Stimulated activated naive CD8-positive, alpha-beta T cell treated with anti-CD3 and anti-CD28 coated beads, Interleukin-15, amount 100 ng/mL, for 72 hours (primary cell): ENCODE data around the gene PALMD.
A peak's percentile ranks its signal among the peaks of the same experiment; 100 is the strongest.

Experiments
- ATAC-seq: fragments of 150-1000 bp; cut with Tn5 transposase; 2 replicates; pipeline ENCODE4 v1.10.0; 2021; ENCODE audit warnings: mild to moderate bottlenecking, moderate library complexity
- DNase-seq, 2 donors: peaks; one replicate each; pipeline ENCODE4 v3.0.0; 2021 to 2022
- H3K27ac Mint-ChIP-seq, 2 donors: one replicate each; pipeline ENCODE4 v1.8.0; 2022; ENCODE audit warnings: mild to moderate bottlenecking in 2 of 2, mixed read lengths in 2 of 2, moderate library complexity in 2 of 2
- H3K27me3 Mint-ChIP-seq: one replicate; pipeline ENCODE4 v1.8.0; 2022; ENCODE audit warnings: mixed read lengths
- H3K4me1 Mint-ChIP-seq: one replicate; pipeline ENCODE4 v1.8.0; 2022; ENCODE audit warnings: mild to moderate bottlenecking, mixed read lengths
- H3K4me3 Mint-ChIP-seq, 2 donors: one replicate each; pipeline ENCODE4 v1.8.0; 2022; ENCODE audit warnings: mild to moderate bottlenecking in 2 of 2, mixed read lengths in 2 of 2, moderate library complexity in 1 of 2
- H3K9me3 Mint-ChIP-seq, 2 donors: one replicate each; pipeline ENCODE4 v1.8.0; 2022; ENCODE audit warnings: mixed read lengths in 2 of 2

The PALMD gene

DNA sequence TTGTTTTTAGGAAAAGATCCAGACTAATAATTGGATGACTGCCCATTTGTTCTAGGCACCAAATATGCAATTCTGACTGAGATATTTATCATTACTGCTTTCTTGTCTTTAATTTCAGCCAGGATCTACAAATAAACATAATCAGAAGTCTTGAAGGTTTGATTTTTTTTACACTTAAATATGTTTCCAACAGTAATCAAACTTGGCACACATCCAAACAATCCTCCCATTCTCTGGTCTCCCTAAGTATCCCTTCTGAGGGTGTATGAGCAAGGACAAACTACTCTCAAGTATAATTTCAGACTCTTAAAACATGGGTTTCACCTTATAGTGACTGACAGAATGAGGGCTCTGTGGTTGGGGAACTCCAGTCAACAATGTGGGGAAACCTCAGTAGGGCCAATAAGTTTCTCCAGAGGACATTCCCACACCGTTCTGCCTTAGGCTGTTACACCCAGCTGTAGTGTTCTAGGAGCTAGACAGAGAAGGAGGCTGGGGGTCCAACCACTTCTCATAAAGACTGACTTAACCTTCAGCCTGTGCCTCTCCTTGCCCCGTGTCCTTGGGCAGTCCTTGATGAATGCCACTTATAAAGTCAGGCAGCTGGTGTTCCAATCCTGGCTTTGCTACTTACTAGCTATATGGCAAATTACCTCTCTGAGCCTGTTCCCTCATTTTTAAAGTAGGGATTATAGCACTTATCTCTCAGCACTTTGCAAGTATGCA is 1.5 kb upstream of the PALMD start:
- no peaks in the 10 kb centered on the region for H3K9me3 Mint-ChIP-seq
- H3K4me3 Mint-ChIP-seq = no peak overlapping the region
- DNase-seq (no peak), ATAC-seq (no peak)
- no peak overlapping the region for H3K27ac Mint-ChIP-seq
- H3K4me1 Mint-ChIP-seq = peaks cover 4% of the 10 kb centered on the region
- peaks cover 15% of the 10 kb centered on the region for H3K27me3 Mint-ChIP-seq

DNA sequence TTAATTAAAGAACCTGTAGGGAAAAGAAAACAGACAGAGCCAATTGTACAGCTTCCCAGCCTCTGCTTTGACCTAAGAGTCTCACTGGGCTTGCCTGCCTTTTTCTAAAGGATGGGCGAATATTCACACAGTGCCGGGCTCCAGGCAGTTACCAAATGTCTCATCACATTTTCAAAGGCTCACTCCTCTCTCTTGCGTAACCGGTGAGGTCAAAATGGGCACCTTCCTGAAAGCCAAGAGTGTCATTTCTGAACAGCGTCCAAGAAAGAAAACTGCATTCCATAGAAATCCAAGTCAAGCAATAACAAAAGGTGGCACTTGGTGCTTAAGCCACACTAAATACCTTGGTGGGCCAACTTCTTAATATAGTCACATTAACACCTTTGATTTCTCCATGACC is 710 bp upstream of the PALMD start:
- H3K4me1 Mint-ChIP-seq = peaks cover 4% of the 10 kb centered on the region
- no peak overlapping the region for H3K27ac Mint-ChIP-seq
- no peak for ATAC-seq
- DNase-seq = no peak
- H3K4me3 Mint-ChIP-seq = no peak overlapping the region
- H3K9me3 Mint-ChIP-seq = no peaks in the 10 kb centered on the region
- peaks cover 15% of the 10 kb centered on the region for H3K27me3 Mint-ChIP-seq

DNA sequence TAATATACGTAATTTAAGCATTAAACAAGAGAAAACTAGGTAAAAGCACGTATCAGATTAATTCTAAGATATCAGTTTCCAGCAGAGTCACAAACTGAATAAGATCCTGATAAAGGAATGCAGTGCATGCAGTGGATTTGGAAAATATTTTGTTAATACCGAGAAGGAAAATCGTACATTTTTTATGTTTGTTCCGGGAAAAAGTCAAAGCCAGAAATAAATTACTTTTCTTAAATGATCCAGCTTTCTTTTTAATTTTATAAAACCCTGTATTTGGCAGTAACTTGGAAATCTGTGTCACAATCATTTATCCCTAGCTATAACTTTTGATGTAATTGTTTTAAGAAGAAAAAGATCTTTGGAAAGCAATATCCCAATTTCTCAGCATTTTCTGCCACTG is 955 bp downstream of the PALMD start:
- no peak for DNase-seq
- H3K27me3 Mint-ChIP-seq = peaks cover 15% of the 10 kb centered on the region
- no peak overlapping the region for H3K4me3 Mint-ChIP-seq
- peaks cover 4% of the 10 kb centered on the region for H3K4me1 Mint-ChIP-seq
- no peaks in the 10 kb centered on the region for H3K9me3 Mint-ChIP-seq
- ATAC-seq = no peak
- H3K27ac Mint-ChIP-seq = no peak overlapping the region

DNA sequence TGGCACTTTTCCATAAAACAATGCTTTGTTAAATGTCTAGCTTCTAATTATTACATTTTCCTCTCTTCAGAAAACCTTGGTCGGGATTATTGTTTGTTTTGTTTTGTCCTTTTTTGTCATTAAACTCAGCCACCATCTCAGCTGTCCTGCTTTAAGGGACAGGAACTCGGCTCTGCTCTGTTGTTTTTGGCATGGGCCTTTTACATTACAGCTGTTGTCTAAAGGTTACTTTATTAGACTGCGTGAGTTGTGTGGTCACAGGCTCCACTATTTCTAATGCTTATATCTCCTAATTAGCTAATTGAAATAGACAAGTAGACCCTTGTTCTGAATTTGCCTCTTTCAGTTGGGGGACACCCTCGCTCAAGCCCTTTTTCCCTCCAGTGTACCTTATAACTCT is 1.6 kb downstream of the PALMD start:
- Mint-ChIP-seq H3K4me3 (no peak overlapping the region), H3K27me3 (peaks cover 15% of the 10 kb centered on the region), H3K27ac (no peak overlapping the region), H3K4me1 (peaks cover 4% of the 10 kb centered on the region), H3K9me3 (no peaks in the 10 kb centered on the region)
- ATAC-seq (no peak), DNase-seq (no peak)

DNA sequence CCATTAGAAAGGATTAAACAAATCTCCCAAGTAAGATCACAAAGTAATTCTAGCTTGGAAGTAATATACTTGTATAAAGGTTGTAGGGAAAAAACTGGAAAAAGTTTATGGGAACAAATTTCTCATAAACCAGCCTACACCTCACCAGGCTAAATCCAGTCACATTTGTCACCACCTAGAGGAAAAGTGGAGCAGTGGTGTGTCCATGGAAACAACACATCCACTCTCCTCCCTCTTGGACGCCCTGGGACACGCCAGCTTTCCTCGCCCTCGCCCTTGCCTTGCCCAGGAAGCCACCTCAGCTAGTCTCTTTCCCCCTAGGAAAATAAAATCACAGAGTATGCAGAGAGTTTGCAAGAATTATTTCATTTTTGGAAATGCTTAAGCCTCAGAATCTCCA is 2.2 kb downstream of the PALMD start:
- H3K27me3 Mint-ChIP-seq = peaks cover 15% of the 10 kb centered on the region
- no peak for ATAC-seq
- peaks cover 4% of the 10 kb centered on the region for H3K4me1 Mint-ChIP-seq
- peak overlapping the region in 1 of 2 donors; percentile 10 for H3K27ac Mint-ChIP-seq
- H3K9me3 Mint-ChIP-seq = no peaks in the 10 kb centered on the region
- no peak overlapping the region for H3K4me3 Mint-ChIP-seq
- no peak for DNase-seq

DNA sequence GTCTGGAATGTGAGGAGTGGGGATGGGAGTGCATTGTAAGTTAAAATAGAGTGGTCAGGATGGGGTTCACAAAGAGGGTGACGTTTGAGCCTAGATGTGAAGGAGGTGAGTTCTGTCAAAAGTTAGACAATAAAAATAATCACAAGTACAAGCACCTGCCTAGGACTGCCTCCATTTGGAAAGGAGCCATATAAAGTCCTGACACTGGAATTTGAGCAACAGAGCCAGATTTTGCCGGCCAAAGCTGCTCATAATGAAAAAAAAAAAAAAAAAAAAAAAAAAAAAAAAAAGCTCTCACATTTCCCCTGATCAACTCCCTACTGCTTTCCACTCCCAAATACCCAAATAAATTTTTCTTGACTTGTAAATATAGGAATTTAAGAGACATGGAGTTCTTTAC is 4.1 kb downstream of the PALMD start:
- Mint-ChIP-seq H3K4me3 (no peak overlapping the region), H3K27me3 (peaks cover 15% of the 10 kb centered on the region), H3K27ac (no peak overlapping the region), H3K9me3 (no peaks in the 10 kb centered on the region), H3K4me1 (peaks cover 4% of the 10 kb centered on the region)
- no peak for ATAC-seq
- DNase-seq = no peak

DNA sequence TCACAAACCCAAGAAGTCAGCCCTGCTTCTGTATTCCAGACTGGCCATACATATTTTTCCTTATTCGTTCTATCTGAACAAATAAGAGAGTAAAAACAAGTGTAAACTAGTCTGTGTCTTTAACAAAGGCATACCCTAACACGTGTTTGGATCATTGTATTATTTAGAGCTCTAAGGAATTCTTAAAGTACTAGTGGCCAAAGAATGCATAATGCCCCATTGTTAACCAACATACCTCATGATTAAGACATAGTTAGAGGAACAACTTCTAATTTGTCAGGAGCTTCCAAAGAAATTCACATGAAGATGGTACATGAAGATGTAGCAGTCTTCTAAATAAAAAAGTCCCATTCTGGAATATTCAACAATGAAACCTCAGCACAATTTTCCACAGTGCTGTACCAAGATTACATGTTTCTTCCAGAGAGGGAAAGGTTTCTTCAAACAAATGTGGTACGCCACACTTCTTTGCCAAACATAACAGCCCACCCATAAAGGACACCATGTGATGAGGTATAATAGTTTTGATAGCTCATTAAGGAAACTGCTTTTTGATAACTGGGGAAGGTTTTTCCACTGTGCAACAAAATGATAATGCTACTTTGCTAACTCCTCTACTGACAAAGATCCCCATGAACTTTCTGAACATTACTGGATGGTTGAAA is 5.0 kb downstream of the PALMD start:
- H3K4me1 Mint-ChIP-seq = peaks cover 4% of the 10 kb centered on the region
- no peak for ATAC-seq
- H3K27ac Mint-ChIP-seq = no peak overlapping the region
- H3K9me3 Mint-ChIP-seq = no peaks in the 10 kb centered on the region
- peaks cover 13% of the 10 kb centered on the region for H3K27me3 Mint-ChIP-seq
- DNase-seq = no peak
- H3K4me3 Mint-ChIP-seq = no peak overlapping the region

DNA sequence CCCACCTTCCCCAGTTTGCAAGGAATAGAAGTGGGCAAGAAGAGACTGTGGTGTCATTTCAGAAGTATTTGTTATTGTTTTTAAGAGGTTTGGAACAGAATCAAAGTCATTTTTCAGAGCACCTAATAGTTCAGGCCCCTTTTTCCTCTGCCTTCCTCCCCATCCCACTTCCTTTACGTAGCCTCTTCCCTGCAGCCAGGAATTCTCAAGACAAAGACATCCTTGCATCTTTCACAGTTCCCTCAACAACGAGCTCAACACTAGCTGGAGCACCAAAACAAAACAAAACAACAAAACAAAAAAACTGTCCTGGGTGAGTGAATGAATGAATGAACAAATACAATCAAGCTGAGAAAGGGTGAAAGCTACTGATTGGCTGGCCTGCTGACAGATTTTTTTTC is 7.0 kb downstream of the PALMD start:
- no peak for ATAC-seq
- DNase-seq = no peak
- Mint-ChIP-seq H3K27ac (no peak overlapping the region), H3K9me3 (no peaks in the 10 kb centered on the region), H3K4me3 (no peak overlapping the region), H3K27me3 (peaks cover 8% of the 10 kb centered on the region), H3K4me1 (no peaks in the 10 kb centered on the region)

DNA sequence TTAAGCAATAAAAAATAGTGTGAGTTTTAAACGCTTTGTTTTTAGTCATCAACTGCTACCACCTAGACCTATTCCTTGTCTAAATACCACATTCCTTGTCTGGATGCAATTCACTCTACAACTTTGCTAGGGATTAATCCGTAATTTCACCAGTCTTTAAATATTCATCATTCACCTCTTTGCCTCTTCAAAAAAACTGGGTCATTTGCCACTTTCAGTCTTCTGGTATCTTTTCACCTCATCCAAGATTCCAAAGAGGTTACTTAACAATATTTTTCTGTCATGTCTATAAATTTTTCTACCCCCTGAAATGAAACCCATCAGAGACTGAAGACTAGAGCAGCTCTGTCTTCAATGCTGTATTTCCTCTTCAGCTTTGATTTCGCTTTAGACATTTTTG is 9.5 kb downstream of the PALMD start:
- DNase-seq (no peak), ATAC-seq (no peak)
- H3K9me3 Mint-ChIP-seq = no peaks in the 10 kb centered on the region
- no peaks in the 10 kb centered on the region for H3K4me1 Mint-ChIP-seq
- H3K27me3 Mint-ChIP-seq = peaks cover 5% of the 10 kb centered on the region
- no peak overlapping the region for H3K4me3 Mint-ChIP-seq
- H3K27ac Mint-ChIP-seq = no peak overlapping the region

DNA sequence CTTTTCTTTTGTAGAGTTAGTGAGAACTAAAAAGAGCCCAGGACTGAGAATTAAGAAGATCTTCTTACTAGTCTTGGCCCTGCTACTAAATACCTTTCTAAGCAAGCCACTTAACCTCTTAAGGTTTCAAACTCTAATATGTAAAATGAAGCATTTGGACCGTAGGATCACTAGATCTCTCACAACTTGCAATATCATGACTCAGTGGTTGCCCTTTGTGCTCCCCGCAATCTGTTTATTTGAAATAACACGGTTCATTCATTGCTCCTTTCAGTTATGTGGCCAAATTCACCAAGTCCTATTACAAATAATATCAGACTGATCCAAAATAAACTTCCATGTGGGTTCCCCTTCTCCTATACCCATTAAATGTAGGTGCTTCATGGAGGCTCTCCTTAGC is 10.8 kb downstream of the PALMD start:
- DNase-seq (no peak), ATAC-seq (no peak)
- Mint-ChIP-seq H3K4me3 (no peak overlapping the region), H3K27me3 (peaks cover 5% of the 10 kb centered on the region), H3K4me1 (no peaks in the 10 kb centered on the region), H3K27ac (no peak overlapping the region), H3K9me3 (no peaks in the 10 kb centered on the region)

DNA sequence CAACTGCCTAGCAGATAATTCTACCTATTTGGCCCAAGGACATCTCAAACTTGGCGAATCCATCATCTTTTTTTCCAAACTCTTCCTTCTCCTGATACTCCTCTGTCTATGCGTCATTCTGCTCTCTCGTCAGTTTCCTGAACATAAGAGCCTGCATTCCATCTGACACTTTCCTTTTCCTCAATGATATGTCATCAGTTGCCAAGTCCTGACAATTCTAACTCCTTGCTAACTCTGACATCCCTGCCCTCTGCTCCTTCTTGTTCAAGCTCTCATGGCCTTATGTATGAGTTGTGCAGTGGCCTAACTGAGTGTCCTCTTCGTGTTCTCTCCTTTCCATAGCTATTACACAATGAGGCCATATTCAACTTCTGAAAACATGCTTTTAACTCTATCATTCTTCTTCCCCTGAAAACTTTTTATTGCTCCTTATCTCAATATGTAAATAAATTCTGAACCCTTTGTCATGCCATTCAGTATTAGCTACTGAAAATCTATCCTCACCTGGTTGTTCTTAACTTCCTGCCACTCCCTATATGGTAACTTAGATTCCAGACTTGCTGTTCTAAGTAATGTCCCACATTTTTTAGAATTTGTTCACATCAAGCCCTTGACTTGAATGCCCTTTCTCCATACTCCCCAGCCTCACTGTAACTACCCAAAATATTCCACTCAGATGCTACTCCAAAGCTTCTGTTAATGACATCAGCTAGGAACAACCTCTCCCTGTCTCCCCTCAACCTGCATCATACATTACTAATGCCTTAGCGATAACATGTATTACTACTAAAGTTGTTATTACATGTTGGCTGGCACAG is 11.5 kb downstream of the PALMD start:
- H3K9me3 Mint-ChIP-seq = no peaks in the 10 kb centered on the region
- peaks cover 5% of the 10 kb centered on the region for H3K27me3 Mint-ChIP-seq
- H3K4me3 Mint-ChIP-seq = no peak overlapping the region
- DNase-seq (no peak), ATAC-seq (no peak)
- no peaks in the 10 kb centered on the region for H3K4me1 Mint-ChIP-seq
- no peak overlapping the region for H3K27ac Mint-ChIP-seq

DNA sequence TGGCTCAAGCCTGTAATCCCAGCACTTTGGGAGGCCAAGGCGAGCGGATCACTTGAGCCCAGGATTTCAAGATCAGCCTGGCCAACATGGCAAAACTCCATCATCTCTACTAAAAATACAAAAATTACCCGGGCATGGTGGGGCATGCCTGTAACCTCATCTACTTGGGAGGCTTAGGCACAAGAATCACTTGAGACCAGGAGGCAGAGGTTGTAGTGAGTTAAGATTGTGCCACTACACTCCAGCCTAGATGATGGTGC is 12.0 kb downstream of the PALMD start:
- DNase-seq = no peak
- Mint-ChIP-seq H3K9me3 (no peaks in the 10 kb centered on the region), H3K4me1 (no peaks in the 10 kb centered on the region), H3K27ac (no peak overlapping the region), H3K27me3 (peaks cover 5% of the 10 kb centered on the region), H3K4me3 (no peak overlapping the region)
- no peak for ATAC-seq

DNA sequence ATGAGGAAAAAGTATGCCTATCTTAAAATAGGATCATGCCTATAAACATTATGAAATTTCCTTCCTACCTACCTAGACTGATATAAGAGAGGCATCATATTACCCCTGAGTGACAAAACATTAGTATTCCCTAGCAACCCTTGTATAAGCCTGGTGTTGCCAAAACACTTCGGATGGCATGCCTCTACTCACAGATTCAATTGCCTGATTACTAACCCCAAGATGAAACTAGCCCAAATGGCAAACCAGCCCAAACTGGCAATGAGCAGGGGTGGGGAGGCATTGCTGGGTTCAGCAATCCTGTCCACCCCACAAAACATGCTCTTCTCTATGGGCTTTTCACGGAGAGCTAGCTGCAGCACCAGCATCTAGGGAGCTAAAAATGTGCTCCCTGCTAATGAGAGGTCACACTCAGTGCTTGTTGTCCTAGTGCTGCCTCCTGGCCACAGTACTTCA is 13.9 kb downstream of the PALMD start:
- no peaks in the 10 kb centered on the region for H3K9me3 Mint-ChIP-seq
- DNase-seq = no peak

DNA sequence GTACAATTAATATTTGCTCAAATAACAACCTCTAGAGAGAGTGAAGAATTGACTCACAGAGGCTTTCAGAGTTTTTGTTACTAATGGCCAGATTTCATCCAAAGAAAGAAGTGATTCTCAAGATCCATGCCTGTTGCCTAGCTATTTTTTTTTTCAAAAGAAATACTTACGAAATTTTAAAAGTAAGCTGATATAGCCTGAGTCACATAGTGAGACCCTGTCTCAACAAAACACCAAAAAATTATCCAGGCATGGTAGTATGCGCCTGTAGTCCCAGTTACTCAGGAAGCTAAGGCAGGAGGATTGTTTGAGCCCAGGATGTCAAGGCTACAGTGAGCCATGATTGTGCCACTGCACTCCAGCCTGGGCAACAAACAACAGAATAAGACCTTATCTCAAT is 14.6 kb downstream of the PALMD start:
- no peak overlapping the region for H3K4me3 Mint-ChIP-seq
- DNase-seq (no peak), ATAC-seq (no peak)
- H3K9me3 Mint-ChIP-seq = no peaks in the 10 kb centered on the region
- H3K27ac Mint-ChIP-seq = no peak overlapping the region
- H3K27me3 Mint-ChIP-seq = peaks cover 5% of the 10 kb centered on the region
- no peaks in the 10 kb centered on the region for H3K4me1 Mint-ChIP-seq

More for the DNA sequence above, 13.9 kb downstream of the PALMD start:
- H3K4me3 Mint-ChIP-seq = no peak overlapping the region
- H3K27ac Mint-ChIP-seq = no peak overlapping the region
- ATAC-seq = no peak
- H3K27me3 Mint-ChIP-seq = peaks cover 5% of the 10 kb centered on the region
- no peaks in the 10 kb centered on the region for H3K4me1 Mint-ChIP-seq

DNA sequence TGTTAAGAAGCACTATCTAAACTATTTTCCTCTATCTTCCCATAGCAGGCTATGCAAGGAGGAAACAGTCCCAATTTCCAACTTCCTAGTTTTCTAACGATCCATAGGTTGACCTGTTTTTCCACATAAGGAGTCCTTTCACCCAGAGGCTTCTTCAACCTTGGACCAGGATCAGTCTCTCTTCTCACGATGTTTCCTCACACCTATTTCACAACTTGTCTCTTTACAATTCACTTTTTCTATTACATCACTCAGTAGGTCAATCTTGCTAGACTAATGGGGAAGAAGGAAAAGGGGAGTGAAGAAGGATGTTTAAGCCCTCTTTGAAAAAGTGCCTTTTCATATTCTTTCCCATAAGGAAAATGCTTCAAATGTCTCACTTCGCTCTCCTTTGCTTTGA is 15.9 kb downstream of the PALMD start:
- DNase-seq (no peak), ATAC-seq (no peak)
- peaks cover 5% of the 10 kb centered on the region for H3K27me3 Mint-ChIP-seq
- no peaks in the 10 kb centered on the region for H3K4me1 Mint-ChIP-seq
- H3K4me3 Mint-ChIP-seq = no peak overlapping the region
- H3K9me3 Mint-ChIP-seq = no peaks in the 10 kb centered on the region
- no peak overlapping the region for H3K27ac Mint-ChIP-seq

DNA sequence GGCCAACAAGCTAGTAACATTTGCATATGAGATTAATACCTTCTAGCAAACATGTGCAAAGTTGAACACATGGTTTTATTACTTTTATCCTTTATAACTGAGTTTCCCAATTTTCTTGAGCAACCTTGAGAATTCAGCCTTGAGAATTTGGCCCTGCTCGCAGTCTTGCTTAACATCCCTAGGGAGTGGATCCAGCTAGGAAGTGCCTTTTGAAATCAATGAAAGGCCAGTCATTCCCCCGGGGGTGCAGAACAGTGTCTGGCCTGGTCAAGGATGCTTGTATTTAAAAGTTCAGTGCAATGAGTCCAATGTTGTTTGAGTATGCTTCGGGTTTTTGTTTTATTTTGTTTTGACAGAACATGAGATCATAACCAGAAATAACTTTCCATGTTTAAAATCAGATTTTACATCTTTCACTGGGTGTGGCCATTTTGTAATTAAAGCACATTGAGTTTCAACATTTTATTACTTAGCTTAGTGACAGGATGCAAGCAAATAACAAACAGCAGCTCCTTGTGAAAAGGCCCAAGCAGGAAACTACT is 16.7 kb downstream of the PALMD start:
- H3K27me3 Mint-ChIP-seq = peaks cover 5% of the 10 kb centered on the region
- H3K27ac Mint-ChIP-seq = no peak overlapping the region
- no peaks in the 10 kb centered on the region for H3K4me1 Mint-ChIP-seq
- H3K9me3 Mint-ChIP-seq = no peaks in the 10 kb centered on the region
- ATAC-seq = no peak
- no peak overlapping the region for H3K4me3 Mint-ChIP-seq
- no peak for DNase-seq
